K562 (cell line): ENCODE results near the gene IL20. TPM values are rescaled to one million over a fixed set of nuclear protein-coding genes. Genes with fewer than 3 reads are reported as not detected.

Experiments
- NCOA6 ChIP-seq: fragments of 450-650 bp; IDR thresholded peaks from 2 replicates; pipeline ENCODE4 v1.6.1; 2017; ENCODE audit warnings: mild to moderate bottlenecking
- RUNX1 ChIP-seq: sonication (generic); IDR thresholded peaks from 2 replicates; pipeline ENCODE4 v1.6.1; 2016; ENCODE audit warnings: antibody characterized with exemption, low read depth
- SMC3 ChIP-seq: conservative IDR thresholded peaks from 2 replicates; pipeline ENCODE4 v1.6.1; 2011; ENCODE audit warnings: low read depth, low read length, improper control_type of control experiment; ENCODE audit not compliant: insufficient read depth
- ZNF408 ChIP-seq: fragments of 250-450 bp; sonication (Bioruptor Pico); IDR thresholded peaks from 2 replicates; pipeline ENCODE4 v1.4.0; 2020; ENCODE audit warnings: low read depth, mild to moderate bottlenecking, moderate library complexity
- ZNF445 ChIP-seq: fragments of 250-450 bp; sonication (Bioruptor Pico); IDR thresholded peaks from 2 replicates; pipeline ENCODE4 v1.4.0; 2020; ENCODE audit warnings: low read depth, mild to moderate bottlenecking, moderate library complexity
- polyA plus RNA-seq, 8 experiments: library from polyadenylated mRNA; depleted of rRNA in 4 of 8; stranded (reverse) in 5 of 8; unstranded in 3 of 8; fragments of >200 nt; fragmentation: Nextera tagmentation in 2 of 8; fragmentation: Illumina TruSeq in 1 of 8; extraction: Ambion mirVana in 2 of 8; extraction: Trizol in 1 of 8; gene quantifications; 2 replicates each; pipeline versions ENCODE4 v1.2.1 to v1.2.3, GENCODE V29; 2011 to 2014; ENCODE audit warnings: inconsistent platforms in 1 of 8, missing spikeins in 1 of 8
- total RNA-seq, 7 experiments: library from RNA; depleted of rRNA in 6 of 7; stranded (reverse); fragments of >200 nt in 6 of 7; fragmentation: Illumina TruSeq in 2 of 7; extraction: Trizol in 2 of 7; gene quantifications; 2 replicates each; pipeline versions ENCODE4 v1.2.1 to v1.2.3, GENCODE V29; 2011 to 2021; ENCODE audit warnings: low replicate concordance in 1 of 7
- TF ChIP-seq, protein P1 (sequence below): fragments of 250-450 bp; sonication (Bioruptor Pico); IDR thresholded peaks from 2 replicates; pipeline ENCODE4 v1.5.0; 2020; ENCODE audit warnings: mild to moderate bottlenecking
- TF ChIP-seq, protein P2 (sequence below): fragments of 450-650 bp; IDR thresholded peaks from 2 replicates; pipeline ENCODE4 v1.6.1; 2016; ENCODE audit warnings: low read depth, mild to moderate bottlenecking, moderate library complexity
- TF ChIP-seq, protein P3 (sequence below): fragments of 250-450 bp; sonication (Bioruptor Pico); IDR thresholded peaks from 2 replicates; pipeline ENCODE4 v1.4.0; 2020

The IL20 gene
- total and polyA plus RNA-seq, 9 of the 15 experiments (the other 6 are each of a cell fraction or from before 2014, with no cell fraction given): not detected

DNA sequence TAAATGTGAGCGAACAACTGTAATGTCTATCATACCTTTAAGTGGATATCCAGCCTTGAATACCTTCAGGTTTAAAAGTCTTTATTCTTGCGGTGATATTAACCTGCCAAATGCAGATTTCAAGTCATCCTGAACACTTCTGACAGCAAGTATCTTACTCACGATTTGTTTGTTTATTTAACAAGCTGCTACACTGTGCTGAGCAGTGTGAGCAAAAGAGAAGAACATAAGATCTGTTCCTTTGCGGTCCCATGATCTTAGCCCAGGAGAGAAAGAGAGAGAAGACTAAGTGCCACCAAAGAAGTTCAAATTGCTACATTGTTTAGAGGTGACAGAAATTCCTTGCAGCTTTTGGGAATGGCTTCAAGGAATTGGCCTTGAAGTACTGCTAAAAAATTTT, 22.3 kb downstream of the IL20 start (continued):
- TF ChIP-seq, protein P1, sequence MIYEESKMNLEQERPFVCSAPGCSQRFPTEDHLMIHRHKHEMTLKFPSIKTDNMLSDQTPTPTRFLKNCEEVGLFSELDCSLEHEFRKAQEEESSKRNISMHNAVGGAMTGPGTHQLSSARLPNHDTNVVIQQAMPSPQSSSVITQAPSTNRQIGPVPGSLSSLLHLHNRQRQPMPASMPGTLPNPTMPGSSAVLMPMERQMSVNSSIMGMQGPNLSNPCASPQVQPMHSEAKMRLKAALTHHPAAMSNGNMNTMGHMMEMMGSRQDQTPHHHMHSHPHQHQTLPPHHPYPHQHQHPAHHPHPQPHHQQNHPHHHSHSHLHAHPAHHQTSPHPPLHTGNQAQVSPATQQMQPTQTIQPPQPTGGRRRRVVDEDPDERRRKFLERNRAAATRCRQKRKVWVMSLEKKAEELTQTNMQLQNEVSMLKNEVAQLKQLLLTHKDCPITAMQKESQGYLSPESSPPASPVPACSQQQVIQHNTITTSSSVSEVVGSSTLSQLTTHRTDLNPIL (CRISPR knock-in tag): no peak
- no peak for TF ChIP-seq SMC3
- TF ChIP-seq NCOA6: no peak
- TF ChIP-seq, protein P2, sequence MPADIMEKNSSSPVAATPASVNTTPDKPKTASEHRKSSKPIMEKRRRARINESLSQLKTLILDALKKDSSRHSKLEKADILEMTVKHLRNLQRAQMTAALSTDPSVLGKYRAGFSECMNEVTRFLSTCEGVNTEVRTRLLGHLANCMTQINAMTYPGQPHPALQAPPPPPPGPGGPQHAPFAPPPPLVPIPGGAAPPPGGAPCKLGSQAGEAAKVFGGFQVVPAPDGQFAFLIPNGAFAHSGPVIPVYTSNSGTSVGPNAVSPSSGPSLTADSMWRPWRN: no peak
- TF ChIP-seq ZNF408: no peak
- TF ChIP-seq, protein P3, sequence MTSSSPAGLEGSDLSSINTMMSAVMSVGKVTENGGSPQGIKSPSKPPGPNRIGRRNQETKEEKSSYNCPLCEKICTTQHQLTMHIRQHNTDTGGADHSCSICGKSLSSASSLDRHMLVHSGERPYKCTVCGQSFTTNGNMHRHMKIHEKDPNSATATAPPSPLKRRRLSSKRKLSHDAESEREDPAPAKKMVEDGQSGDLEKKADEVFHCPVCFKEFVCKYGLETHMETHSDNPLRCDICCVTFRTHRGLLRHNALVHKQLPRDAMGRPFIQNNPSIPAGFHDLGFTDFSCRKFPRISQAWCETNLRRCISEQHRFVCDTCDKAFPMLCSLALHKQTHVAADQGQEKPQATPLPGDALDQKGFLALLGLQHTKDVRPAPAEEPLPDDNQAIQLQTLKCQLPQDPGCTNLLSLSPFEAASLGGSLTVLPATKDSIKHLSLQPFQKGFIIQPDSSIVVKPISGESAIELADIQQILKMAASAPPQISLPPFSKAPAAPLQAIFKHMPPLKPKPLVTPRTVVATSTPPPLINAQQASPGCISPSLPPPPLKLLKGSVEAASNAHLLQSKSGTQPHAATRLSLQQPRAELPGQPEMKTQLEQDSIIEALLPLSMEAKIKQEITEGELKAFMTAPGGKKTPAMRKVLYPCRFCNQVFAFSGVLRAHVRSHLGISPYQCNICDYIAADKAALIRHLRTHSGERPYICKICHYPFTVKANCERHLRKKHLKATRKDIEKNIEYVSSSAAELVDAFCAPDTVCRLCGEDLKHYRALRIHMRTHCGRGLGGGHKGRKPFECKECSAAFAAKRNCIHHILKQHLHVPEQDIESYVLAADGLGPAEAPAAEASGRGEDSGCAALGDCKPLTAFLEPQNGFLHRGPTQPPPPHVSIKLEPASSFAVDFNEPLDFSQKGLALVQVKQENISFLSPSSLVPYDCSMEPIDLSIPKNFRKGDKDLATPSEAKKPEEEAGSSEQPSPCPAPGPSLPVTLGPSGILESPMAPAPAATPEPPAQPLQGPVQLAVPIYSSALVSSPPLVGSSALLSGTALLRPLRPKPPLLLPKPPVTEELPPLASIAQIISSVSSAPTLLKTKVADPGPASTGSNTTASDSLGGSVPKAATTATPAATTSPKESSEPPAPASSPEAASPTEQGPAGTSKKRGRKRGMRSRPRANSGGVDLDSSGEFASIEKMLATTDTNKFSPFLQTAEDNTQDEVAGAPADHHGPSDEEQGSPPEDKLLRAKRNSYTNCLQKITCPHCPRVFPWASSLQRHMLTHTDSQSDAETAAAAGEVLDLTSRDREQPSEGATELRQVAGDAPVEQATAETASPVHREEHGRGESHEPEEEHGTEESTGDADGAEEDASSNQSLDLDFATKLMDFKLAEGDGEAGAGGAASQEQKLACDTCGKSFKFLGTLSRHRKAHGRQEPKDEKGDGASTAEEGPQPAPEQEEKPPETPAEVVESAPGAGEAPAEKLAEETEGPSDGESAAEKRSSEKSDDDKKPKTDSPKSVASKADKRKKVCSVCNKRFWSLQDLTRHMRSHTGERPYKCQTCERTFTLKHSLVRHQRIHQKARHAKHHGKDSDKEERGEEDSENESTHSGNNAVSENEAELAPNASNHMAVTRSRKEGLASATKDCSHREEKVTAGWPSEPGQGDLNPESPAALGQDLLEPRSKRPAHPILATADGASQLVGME (CRISPR knock-in tag): no peak
- no peak for TF ChIP-seq RUNX1
- no peak for TF ChIP-seq ZNF445 (CRISPR knock-in tag)
